Endothelial cell of umbilical vein (primary cell): ENCODE data around the gene C1orf115. TPM values are rescaled to one million over a fixed set of nuclear protein-coding genes. Genes with fewer than 3 reads are reported as not detected.

Experiments used
- BruUV-seq: library from RNA; stranded (reverse); fragments of 400-500 nt; replicated peaks from 2 replicates; lab custom pipeline; 2021; lab: Mats Ljungman, UMichigan
- CTCF ChIA-PET: fragments of 300-600, 350-600 bp; sonication (Branson Sonifier 250); formaldehyde crosslinking; loops from one replicate; lab custom pipeline; 2021; ENCODE audit warnings: antibody characterized with exemption, inconsistent platforms; lab: Charles Lee
- POLR2A ChIA-PET: fragments of 300-600, 350-600 bp; sonication (Branson Sonifier 250); formaldehyde crosslinking; loops from one replicate; lab custom pipeline; 2021; ENCODE audit warnings: antibody characterized with exemption, inconsistent platforms; lab: Charles Lee
- DNase-seq: peaks from one replicate; pipeline ENCODE4 v3.0.0-alpha.2; 2011; ENCODE audit warnings: low read depth, low spot score
- FAIRE-seq: peaks from 2 replicates; lab custom pipeline; 2011; peaks lifted over from hg19 to GRCh38; lab: Jason Lieb, UNC
- H2AFZ ChIP-seq: 2 replicates; pipeline ENCODE4 v1.6.0; 2012; ENCODE audit warnings: low read depth, low read length, control low read depth, inconsistent platforms
- H3K27ac ChIP-seq: 2 replicates; pipeline ENCODE4 v1.5.1; 2011; ENCODE audit warnings: low read depth, mild to moderate bottlenecking, control low read depth, low read length, moderate library complexity; ENCODE audit not compliant: insufficient read depth
- H3K27me3 ChIP-seq, 2 experiments: 2 replicates each; pipeline versions ENCODE4 v1.6.0 to v1.6.1; 2011; ENCODE audit warnings: low read length in 2 of 2, mixed read lengths in 1 of 2; ENCODE audit not compliant: control insufficient read depth in 2 of 2, insufficient read depth in 2 of 2
- H3K36me3 ChIP-seq, 2 experiments: 2 replicates in 1 of 2; 3 replicates in 1 of 2; pipeline ENCODE4 v1.5.1; 2011; ENCODE audit warnings: low read length in 2 of 2, mild to moderate bottlenecking in 1 of 2, moderate library complexity in 1 of 2; ENCODE audit not compliant: control insufficient read depth in 2 of 2, insufficient read depth in 2 of 2; ENCODE audit errors: extremely low read depth in 1 of 2
- H3K4me1 ChIP-seq: 3 replicates; pipeline ENCODE4 v1.5.1; 2011; ENCODE audit warnings: mild to moderate bottlenecking, low read length; ENCODE audit not compliant: control insufficient read depth, insufficient read depth; ENCODE audit errors: extremely low read depth
- H3K4me2 ChIP-seq: 2 replicates; pipeline ENCODE4 v1.6.1; 2011; ENCODE audit warnings: low read length, control low read depth, mixed read lengths; ENCODE audit not compliant: insufficient read depth
- H3K4me3 ChIP-seq, 3 experiments: fragments of 200-600 bp in 1 of 3; sonication (generic), shearing (Covaris generic) in 1 of 3; replicated peaks in 1 of 3; 2 replicates each; pipeline ENCODE4 v1.5.1; 2011 to 2016; ENCODE audit warnings: control low read depth in 3 of 3, low read length in 3 of 3, mild to moderate bottlenecking in 2 of 3, inconsistent platforms in 1 of 3, low read depth in 1 of 3, moderate library complexity in 1 of 3; ENCODE audit not compliant: insufficient read depth in 1 of 3
- H3K79me2 ChIP-seq: 2 replicates; pipeline ENCODE4 v1.6.0; 2012; ENCODE audit warnings: low read length, inconsistent platforms; ENCODE audit not compliant: control insufficient read depth, insufficient read depth
- H3K9ac ChIP-seq: replicated peaks from 2 replicates; pipeline ENCODE3; 2011; ENCODE audit warnings: low read length, control low read depth; ENCODE audit not compliant: insufficient read depth; ENCODE audit errors: extremely low read depth
- H3K9me1 ChIP-seq: replicated peaks from 3 replicates; pipeline ENCODE4 v1.6.0; 2011; ENCODE audit warnings: mild to moderate bottlenecking, low read length; ENCODE audit not compliant: control insufficient read depth, insufficient read depth; ENCODE audit errors: extremely low read depth
- H3K9me3 ChIP-seq: replicated peaks from 2 replicates; pipeline ENCODE4 v1.5.1; 2012; ENCODE audit warnings: low read length, inconsistent platforms; ENCODE audit not compliant: control insufficient read depth, insufficient read depth
- H4K20me1 ChIP-seq: replicated peaks from 2 replicates; pipeline ENCODE3; 2011; ENCODE audit warnings: mild to moderate bottlenecking, low read length; ENCODE audit not compliant: control insufficient read depth, insufficient read depth; ENCODE audit errors: extremely low read depth
- EZH2 ChIP-seq: IDR thresholded peaks from 2 replicates; pipeline ENCODE4 v1.6.1; 2012; ENCODE audit warnings: borderline replicate concordance, low read depth, mild to moderate bottlenecking, moderate library complexity, low read length, inconsistent platforms; ENCODE audit not compliant: severe bottlenecking
- FOS ChIP-seq: IDR thresholded peaks from 2 replicates; pipeline ENCODE4 v1.6.1; 2011; ENCODE audit warnings: mild to moderate bottlenecking, low read length, moderate library complexity, borderline replicate concordance; ENCODE audit not compliant: insufficient read depth
- GATA2 ChIP-seq: IDR thresholded peaks from 2 replicates; pipeline ENCODE4 v1.7.0; 2011; ENCODE audit warnings: low read depth, mild to moderate bottlenecking, moderate library complexity, mixed read lengths, low read length; ENCODE audit not compliant: insufficient read length, insufficient read depth
- JUN ChIP-seq: IDR thresholded peaks from 2 replicates; pipeline ENCODE4 v1.6.1; 2011; ENCODE audit warnings: borderline replicate concordance, low read depth; ENCODE audit not compliant: insufficient read length, insufficient read depth
- MYC ChIP-seq: IDR thresholded peaks from one replicate; pipeline ENCODE4 v1.6.1; 2011; ENCODE audit warnings: mild to moderate bottlenecking, low read depth, low read length
- POLR2A ChIP-seq: IDR thresholded peaks from 2 replicates; pipeline ENCODE4 v1.6.1; 2012; ENCODE audit warnings: low read depth, mild to moderate bottlenecking, control low read depth, low read length
- POLR2AphosphoS5 ChIP-seq: IDR thresholded peaks from 2 replicates; pipeline ENCODE4 v1.6.1; 2012; ENCODE audit warnings: low read depth, mild to moderate bottlenecking, control low read depth, low read length, moderate library complexity; ENCODE audit not compliant: insufficient read depth
- dilution Hi-C: fragments of 300-500 bp; cut with MboI; formaldehyde crosslinking; loops from one replicate; pipeline ENCODE4 v1.15.0; 2019; ENCODE audit warnings: low sequenced_read_pairs; ENCODE audit not compliant: extremely low pct_ligation_motif_present
- intact Hi-C: fragments of 100-400 bp; cut with micrococcal nuclease; formaldehyde crosslinking; loops from one replicate; pipeline ENCODE4 v1.10.0; 2022
- polyA plus RNA-seq, 4 experiments: library from polyadenylated mRNA; depleted of rRNA in 3 of 4; stranded (reverse) in 3 of 4; unstranded in 1 of 4; fragments of >200 nt; gene quantifications; 2 replicates each; pipeline versions ENCODE4 v1.2.1 to v1.2.3, GENCODE V29; 2011 to 2012; ENCODE audit warnings: missing spikeins in 1 of 4
- total RNA-seq: library from RNA; stranded (reverse); gene quantifications from 2 replicates; pipeline ENCODE4 v1.2.3, GENCODE V29; 2021
- TF ChIP-seq, protein P1 (sequence below), 2 donors: IDR thresholded peaks; 1 replicate in 1 of 2; 2 replicates in 1 of 2; pipeline ENCODE4 v1.5.1; 2011; ENCODE audit warnings: low read length in 2 of 2, mild to moderate bottlenecking in 2 of 2, moderate library complexity in 2 of 2, control low read depth in 1 of 2, inconsistent platforms in 1 of 2, low read depth in 1 of 2; ENCODE audit not compliant: insufficient read depth in 1 of 2; ENCODE audit errors: extremely low read depth in 1 of 2
- TF ChIP-seq, protein P2 (sequence below): IDR thresholded peaks from 2 replicates; pipeline ENCODE4 v1.6.1; 2011; ENCODE audit not compliant: insufficient read depth, insufficient read length

C1orf115 gene
- total and polyA plus RNA-seq, 2 donors (not counting 3 experiments of a cell fraction or from before 2014, with no cell fraction given): 11.1 to 16.4 TPM

- H3K27me3 ChIP-seq: no peaks in the 10 kb centered on the region
- intact Hi-C loops: no loop called here
- H4K20me1 ChIP-seq: no peaks in the 10 kb centered on the region
- DNase-seq (no peak), FAIRE-seq (no peak)
- H3K27ac ChIP-seq: no peak overlapping the region
- no peak overlapping the region for H2AFZ ChIP-seq
- H3K4me1 ChIP-seq: no peaks in the 10 kb centered on the region
- H3K4me2 ChIP-seq: no peak overlapping the region
- CTCF ChIA-PET: interaction anchor here (1.0 kb wide), 1 partner anchor 35 kb away, joined by 3 read pairs; no protein-coding TSS in a partner anchor
- H3K9me1 ChIP-seq: no peaks in the 10 kb centered on the region
- no peaks in the 10 kb centered on the region for H3K9me3 ChIP-seq
- dilution Hi-C loops: no loop called here
- H3K9ac ChIP-seq: no peak overlapping the region
- H3K79me2 ChIP-seq: no peaks in the 10 kb centered on the region
- no peaks in the 10 kb centered on the region for H3K36me3 ChIP-seq
- no TSS peak for BruUV-seq
- POLR2A ChIA-PET: no interaction called here
- TF ChIP-seq GATA2 (no peak), EZH2 (no peak), JUN (no peak), MYC (no peak), POLR2AphosphoS5 (no peak), FOS (no peak), POLR2A (no peak)
- TF ChIP-seq, protein P1, sequence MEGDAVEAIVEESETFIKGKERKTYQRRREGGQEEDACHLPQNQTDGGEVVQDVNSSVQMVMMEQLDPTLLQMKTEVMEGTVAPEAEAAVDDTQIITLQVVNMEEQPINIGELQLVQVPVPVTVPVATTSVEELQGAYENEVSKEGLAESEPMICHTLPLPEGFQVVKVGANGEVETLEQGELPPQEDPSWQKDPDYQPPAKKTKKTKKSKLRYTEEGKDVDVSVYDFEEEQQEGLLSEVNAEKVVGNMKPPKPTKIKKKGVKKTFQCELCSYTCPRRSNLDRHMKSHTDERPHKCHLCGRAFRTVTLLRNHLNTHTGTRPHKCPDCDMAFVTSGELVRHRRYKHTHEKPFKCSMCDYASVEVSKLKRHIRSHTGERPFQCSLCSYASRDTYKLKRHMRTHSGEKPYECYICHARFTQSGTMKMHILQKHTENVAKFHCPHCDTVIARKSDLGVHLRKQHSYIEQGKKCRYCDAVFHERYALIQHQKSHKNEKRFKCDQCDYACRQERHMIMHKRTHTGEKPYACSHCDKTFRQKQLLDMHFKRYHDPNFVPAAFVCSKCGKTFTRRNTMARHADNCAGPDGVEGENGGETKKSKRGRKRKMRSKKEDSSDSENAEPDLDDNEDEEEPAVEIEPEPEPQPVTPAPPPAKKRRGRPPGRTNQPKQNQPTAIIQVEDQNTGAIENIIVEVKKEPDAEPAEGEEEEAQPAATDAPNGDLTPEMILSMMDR (IDR thresholded peaks at IDR 0.05; ENCODE audit: extremely low read depth in 1 of 2, insufficient read depth in 1 of 2, low read depth in 1 of 2, low read length in 2 of 2): no peak
- TF ChIP-seq, protein P2, sequence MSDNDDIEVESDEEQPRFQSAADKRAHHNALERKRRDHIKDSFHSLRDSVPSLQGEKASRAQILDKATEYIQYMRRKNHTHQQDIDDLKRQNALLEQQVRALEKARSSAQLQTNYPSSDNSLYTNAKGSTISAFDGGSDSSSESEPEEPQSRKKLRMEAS: no peak
- H3K4me3 ChIP-seq: no peak overlapping the region
Measured at GRCh38 chr1:220655961-220656740, 34.0 kb upstream of the C1orf115 start.
